HEK293 (cell line): ENCODE data around the gene GYG1.

Experiments
- CTCF ChIA-PET: fragments of 350-600 bp; formaldehyde crosslinking; extraction: SDS; loops from one replicate; lab custom pipeline; 2021; ENCODE audit warnings: antibody characterized with exemption; lab: Yijun Ruan, JAX
- POLR2A ChIA-PET: fragments of 300-600 bp; formaldehyde crosslinking; extraction: SDS; loops from one replicate; lab custom pipeline; 2020; ENCODE audit warnings: antibody characterized with exemption, inconsistent platforms; lab: Yijun Ruan, JAX
- H3K27ac ChIP-seq: fragments of 200-500 bp; sonication (Bioruptor generic); 2 replicates; pipeline ENCODE4 v1.5.1; 2014; ENCODE audit warnings: low read depth, low read length, control low read depth, inconsistent platforms; ENCODE audit errors: extremely low read depth
- H3K36me3 ChIP-seq, 2 experiments: fragments of 200-500 bp in 1 of 2; sonication (Bioruptor generic) in 1 of 2; 1 replicate in 1 of 2; 2 replicates in 1 of 2; pipeline ENCODE4 v1.5.1; 2014 to 2017; ENCODE audit warnings: inconsistent platforms in 2 of 2, low read length in 2 of 2; ENCODE audit not compliant: control insufficient read depth in 2 of 2, insufficient read depth in 1 of 2
- H3K4me1 ChIP-seq: fragments of 200-500 bp; sonication (Bioruptor generic); 2 replicates; pipeline ENCODE4 v1.5.1; 2014; ENCODE audit warnings: mild to moderate bottlenecking, low read length, inconsistent platforms; ENCODE audit not compliant: control insufficient read depth, insufficient read depth
- H3K4me3 ChIP-seq: 2 replicates; pipeline ENCODE4 v1.5.1; 2011; ENCODE audit warnings: low read depth, mild to moderate bottlenecking, control low read depth, low read length, moderate library complexity
- H3K9me3 ChIP-seq: fragments of 200-500 bp; sonication (Bioruptor generic); 2 replicates; pipeline ENCODE4 v1.5.1; 2014; ENCODE audit warnings: low read depth, low read length, inconsistent platforms; ENCODE audit not compliant: control insufficient read depth, insufficient read depth
- FEZF1 ChIP-seq: fragments of 450-650 bp; formaldehyde crosslinking; IDR thresholded peaks from 2 replicates; pipeline ENCODE4 v1.5.1; 2016; ENCODE audit warnings: missing biosample characterization, missing genetic modification characterization
- HIC1 ChIP-seq: fragments of 450-650 bp; formaldehyde crosslinking; IDR thresholded peaks from 2 replicates; pipeline ENCODE4 v1.5.1; 2016; ENCODE audit warnings: missing biosample characterization, missing genetic modification characterization
- HOXC10 ChIP-seq: sonication (generic); formaldehyde crosslinking; IDR thresholded peaks from 2 replicates; pipeline ENCODE4 v1.8.1; 2023; ENCODE audit warnings: mild to moderate bottlenecking, missing genetic modification reagents
- KLF16 ChIP-seq: fragments of 450-650 bp; formaldehyde crosslinking; IDR thresholded peaks from 2 replicates; pipeline ENCODE4 v1.5.1; 2017; ENCODE audit warnings: missing biosample characterization, missing genetic modification characterization
- MEIS1 ChIP-seq: sonication (generic); formaldehyde crosslinking; IDR thresholded peaks from 2 replicates; pipeline ENCODE4 v1.8.1; 2022; ENCODE audit warnings: missing genetic modification reagents, mild to moderate bottlenecking, borderline replicate concordance
- MYNN ChIP-seq: fragments of 450-650 bp; formaldehyde crosslinking; IDR thresholded peaks from 2 replicates; pipeline ENCODE4 v1.5.1; 2016; ENCODE audit warnings: missing biosample characterization, missing genetic modification characterization, borderline replicate concordance
- SP2 ChIP-seq: fragments of 450-650 bp; formaldehyde crosslinking; IDR thresholded peaks from 2 replicates; pipeline ENCODE4 v1.5.1; 2016; ENCODE audit warnings: missing biosample characterization, missing genetic modification characterization
- WT1 ChIP-seq: fragments of 450-650 bp; formaldehyde crosslinking; IDR thresholded peaks from 2 replicates; pipeline ENCODE4 v1.5.1; 2016; ENCODE audit warnings: missing biosample characterization, missing genetic modification characterization
- ZBTB20 ChIP-seq: fragments of 450-650 bp; formaldehyde crosslinking; IDR thresholded peaks from 2 replicates; pipeline ENCODE4 v1.5.1; 2016; ENCODE audit warnings: missing biosample characterization, missing genetic modification characterization
- ZBTB7A ChIP-seq: fragments of 450-650 bp; formaldehyde crosslinking; IDR thresholded peaks from 2 replicates; pipeline ENCODE4 v1.5.1; 2016; ENCODE audit warnings: low read depth, missing biosample characterization, missing genetic modification characterization
- ZNF114 ChIP-seq: fragments of 450-650 bp; formaldehyde crosslinking; IDR thresholded peaks from 2 replicates; pipeline ENCODE4 v1.5.0; 2017; ENCODE audit warnings: missing biosample characterization, missing genetic modification characterization
- ZNF175 ChIP-seq: fragments of 450-650 bp; formaldehyde crosslinking; IDR thresholded peaks from 2 replicates; pipeline ENCODE4 v1.5.1; 2016; ENCODE audit warnings: missing biosample characterization, missing genetic modification characterization
- ZNF19 ChIP-seq: fragments of 450-650 bp; formaldehyde crosslinking; IDR thresholded peaks from 2 replicates; pipeline ENCODE4; 2016; ENCODE audit warnings: missing biosample characterization, missing genetic modification characterization, low read depth
- ZNF221 ChIP-seq: fragments of 450-650 bp; formaldehyde crosslinking; IDR thresholded peaks from 2 replicates; pipeline ENCODE4 v1.5.1; 2017; ENCODE audit warnings: missing biosample characterization, missing genetic modification characterization, borderline replicate concordance
- ZNF248 ChIP-seq: fragments of 450-650 bp; formaldehyde crosslinking; IDR thresholded peaks from 2 replicates; pipeline ENCODE4 v1.5.1; 2017; ENCODE audit warnings: missing biosample characterization, missing genetic modification characterization
- ZNF362 ChIP-seq: fragments of 450-650 bp; formaldehyde crosslinking; IDR thresholded peaks from 2 replicates; pipeline ENCODE4 v1.5.1; 2016; ENCODE audit warnings: missing biosample characterization, missing genetic modification characterization
- ZNF37A ChIP-seq: fragments of 450-650 bp; IDR thresholded peaks from 2 replicates; pipeline ENCODE4 v1.5.1; 2018; ENCODE audit warnings: missing biosample characterization, missing genetic modification characterization
- ZNF48 ChIP-seq: fragments of 450-650 bp; formaldehyde crosslinking; IDR thresholded peaks from 2 replicates; pipeline ENCODE4 v1.5.1; 2016; ENCODE audit warnings: missing biosample characterization, missing genetic modification characterization
- ZNF544 ChIP-seq: fragments of 450-650 bp; formaldehyde crosslinking; IDR thresholded peaks from 2 replicates; pipeline ENCODE4 v1.5.0; 2017; ENCODE audit warnings: missing biosample characterization, missing genetic modification characterization
- ZNF664 ChIP-seq: fragments of 450-650 bp; formaldehyde crosslinking; IDR thresholded peaks from 2 replicates; pipeline ENCODE4 v1.5.1; 2016; ENCODE audit warnings: missing biosample characterization, missing genetic modification characterization
- ZNF791 ChIP-seq: fragments of 450-650 bp; formaldehyde crosslinking; IDR thresholded peaks from 2 replicates; pipeline ENCODE4 v1.5.1; 2016; ENCODE audit warnings: missing biosample characterization, missing genetic modification characterization
- ZNF837 ChIP-seq: fragments of 450-650 bp; formaldehyde crosslinking; IDR thresholded peaks from 2 replicates; pipeline ENCODE4 v1.5.1; 2016; ENCODE audit warnings: missing biosample characterization, missing genetic modification characterization
- ZSCAN18 ChIP-seq: fragments of 450-650 bp; formaldehyde crosslinking; IDR thresholded peaks from 2 replicates; pipeline ENCODE4 v1.5.1; 2016; ENCODE audit warnings: missing biosample characterization, missing genetic modification characterization
- TF ChIP-seq, protein P1 (sequence below): fragments of 450-650 bp; formaldehyde crosslinking; IDR thresholded peaks from 2 replicates; pipeline ENCODE4 v1.5.1; 2016; ENCODE audit warnings: missing biosample characterization, missing genetic modification characterization, borderline replicate concordance
- TF ChIP-seq, protein P2 (sequence below): fragments of 450-650 bp; formaldehyde crosslinking; conservative IDR thresholded peaks from 2 replicates; pipeline ENCODE4 v1.5.1; 2016; ENCODE audit warnings: low read depth, missing biosample characterization, missing genetic modification characterization

The GYG1 gene

GRCh38 chr3:149009732-149010131, 18.4 kb downstream of the GYG1 start:
- ChIA-PET POLR2A (no interaction called here), CTCF (interaction anchor here (0.6 kb wide), 1 partner anchor 45 kb away, joined by 3 read pairs; no protein-coding TSS in a partner anchor)
- H3K9me3 ChIP-seq = no peaks in the 10 kb centered on the region
- H3K4me3 ChIP-seq = no peak overlapping the region
- H3K4me1 ChIP-seq = no peaks in the 10 kb centered on the region
- TF ChIP-seq, protein P1, sequence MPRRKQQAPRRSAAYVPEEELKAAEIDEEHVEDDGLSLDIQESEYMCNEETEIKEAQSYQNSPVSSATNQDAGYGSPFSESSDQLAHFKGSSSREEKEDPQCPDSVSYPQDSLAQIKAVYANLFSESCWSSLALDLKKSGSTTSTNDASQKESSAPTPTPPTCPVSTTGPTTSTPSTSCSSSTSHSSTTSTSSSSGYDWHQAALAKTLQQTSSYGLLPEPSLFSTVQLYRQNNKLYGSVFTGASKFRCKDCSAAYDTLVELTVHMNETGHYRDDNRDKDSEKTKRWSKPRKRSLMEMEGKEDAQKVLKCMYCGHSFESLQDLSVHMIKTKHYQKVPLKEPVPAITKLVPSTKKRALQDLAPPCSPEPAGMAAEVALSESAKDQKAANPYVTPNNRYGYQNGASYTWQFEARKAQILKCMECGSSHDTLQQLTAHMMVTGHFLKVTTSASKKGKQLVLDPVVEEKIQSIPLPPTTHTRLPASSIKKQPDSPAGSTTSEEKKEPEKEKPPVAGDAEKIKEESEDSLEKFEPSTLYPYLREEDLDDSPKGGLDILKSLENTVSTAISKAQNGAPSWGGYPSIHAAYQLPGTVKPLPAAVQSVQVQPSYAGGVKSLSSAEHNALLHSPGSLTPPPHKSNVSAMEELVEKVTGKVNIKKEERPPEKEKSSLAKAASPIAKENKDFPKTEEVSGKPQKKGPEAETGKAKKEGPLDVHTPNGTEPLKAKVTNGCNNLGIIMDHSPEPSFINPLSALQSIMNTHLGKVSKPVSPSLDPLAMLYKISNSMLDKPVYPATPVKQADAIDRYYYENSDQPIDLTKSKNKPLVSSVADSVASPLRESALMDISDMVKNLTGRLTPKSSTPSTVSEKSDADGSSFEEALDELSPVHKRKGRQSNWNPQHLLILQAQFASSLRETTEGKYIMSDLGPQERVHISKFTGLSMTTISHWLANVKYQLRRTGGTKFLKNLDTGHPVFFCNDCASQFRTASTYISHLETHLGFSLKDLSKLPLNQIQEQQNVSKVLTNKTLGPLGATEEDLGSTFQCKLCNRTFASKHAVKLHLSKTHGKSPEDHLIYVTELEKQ (tag by site-specific recombination) = no peak
- TF ChIP-seq ZNF248 (no peak), ZNF48 (tag by site-specific recombination) (no peak), ZNF114 (tag by site-specific recombination) (no peak), FEZF1 (tag by site-specific recombination) (no peak), ZNF175 (no peak)
- no peak overlapping the region for H3K27ac ChIP-seq
- H3K36me3 ChIP-seq = peaks cover 0 to 58% of the 10 kb centered on the region in 2 experiments; a peak in 1 of 3 replicates

- CTCF ChIA-PET = no interaction called here
- TF ChIP-seq ZSCAN18 (tag by site-specific recombination) = no peak
- no peak for TF ChIP-seq ZNF544 (tag by site-specific recombination)
- TF ChIP-seq ZBTB7A (tag by site-specific recombination) = no peak
- no peak for TF ChIP-seq WT1
- TF ChIP-seq HIC1 (tag by site-specific recombination) = no peak
- no peak for TF ChIP-seq ZNF221 (tag by site-specific recombination)
- TF ChIP-seq ZBTB20 (tag by site-specific recombination) = no peak
- no peak for TF ChIP-seq ZNF19 (tag by site-specific recombination)
- TF ChIP-seq ZNF664 (tag by site-specific recombination) = no peak
- TF ChIP-seq KLF16 (tag by site-specific recombination) = no peak
- TF ChIP-seq, protein P2, sequence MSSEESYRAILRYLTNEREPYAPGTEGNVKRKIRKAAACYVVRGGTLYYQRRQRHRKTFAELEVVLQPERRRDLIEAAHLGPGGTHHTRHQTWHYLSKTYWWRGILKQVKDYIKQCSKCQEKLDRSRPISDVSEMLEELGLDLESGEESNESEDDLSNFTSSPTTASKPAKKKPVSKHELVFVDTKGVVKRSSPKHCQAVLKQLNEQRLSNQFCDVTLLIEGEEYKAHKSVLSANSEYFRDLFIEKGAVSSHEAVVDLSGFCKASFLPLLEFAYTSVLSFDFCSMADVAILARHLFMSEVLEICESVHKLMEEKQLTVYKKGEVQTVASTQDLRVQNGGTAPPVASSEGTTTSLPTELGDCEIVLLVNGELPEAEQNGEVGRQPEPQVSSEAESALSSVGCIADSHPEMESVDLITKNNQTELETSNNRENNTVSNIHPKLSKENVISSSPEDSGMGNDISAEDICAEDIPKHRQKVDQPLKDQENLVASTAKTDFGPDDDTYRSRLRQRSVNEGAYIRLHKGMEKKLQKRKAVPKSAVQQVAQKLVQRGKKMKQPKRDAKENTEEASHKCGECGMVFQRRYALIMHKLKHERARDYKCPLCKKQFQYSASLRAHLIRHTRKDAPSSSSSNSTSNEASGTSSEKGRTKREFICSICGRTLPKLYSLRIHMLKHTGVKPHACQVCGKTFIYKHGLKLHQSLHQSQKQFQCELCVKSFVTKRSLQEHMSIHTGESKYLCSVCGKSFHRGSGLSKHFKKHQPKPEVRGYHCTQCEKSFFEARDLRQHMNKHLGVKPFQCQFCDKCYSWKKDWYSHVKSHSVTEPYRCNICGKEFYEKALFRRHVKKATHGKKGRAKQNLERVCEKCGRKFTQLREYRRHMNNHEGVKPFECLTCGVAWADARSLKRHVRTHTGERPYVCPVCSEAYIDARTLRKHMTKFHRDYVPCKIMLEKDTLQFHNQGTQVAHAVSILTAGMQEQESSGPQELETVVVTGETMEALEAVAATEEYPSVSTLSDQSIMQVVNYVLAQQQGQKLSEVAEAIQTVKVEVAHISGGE (tag by site-specific recombination) = no peak
- no peak for TF ChIP-seq HOXC10
- no peak for TF ChIP-seq ZNF791 (tag by site-specific recombination)
- TF ChIP-seq ZNF362 (tag by site-specific recombination) = no peak
- no peak for TF ChIP-seq SP2 (tag by site-specific recombination)
- no peak for TF ChIP-seq MEIS1 (CRISPR knock-in tag)
- TF ChIP-seq ZNF37A (tag by site-specific recombination) = no peak
- TF ChIP-seq MYNN (tag by site-specific recombination) = no peak
- TF ChIP-seq ZNF837 (tag by site-specific recombination) = no peak
These were observed 19.2 kb downstream of the GYG1 start for GRCh38 chr3:149010504-149010951.

More at GRCh38 chr3:149010504-149010951, 19.2 kb downstream of the GYG1 start:
- no peaks in the 10 kb centered on the region for H3K9me3 ChIP-seq
- POLR2A ChIA-PET = no interaction called here
- peaks cover 0 to 63% of the 10 kb centered on the region in 2 experiments; a peak in 1 of 3 replicates for H3K36me3 ChIP-seq
- no peak overlapping the region for H3K27ac ChIP-seq
- H3K4me3 ChIP-seq = no peak overlapping the region
- H3K4me1 ChIP-seq = no peaks in the 10 kb centered on the region
